ENCODE data around the gene CST9.

The CST9 gene

GRCh38 chr20:23634985-23635767 lies 29.5 kb upstream of the CST9 start:
- Histone ChIP-seq H3K9me3 (ENCODE audit: insufficient read depth, low read length) (no peaks in the 10 kb centered on the region), H3K4me1 (ENCODE audit: low read length) (peaks cover 2% of the 10 kb centered on the region; the same call in 1 of the 2 replicates)
- TF ChIP-seq, protein P1, sequence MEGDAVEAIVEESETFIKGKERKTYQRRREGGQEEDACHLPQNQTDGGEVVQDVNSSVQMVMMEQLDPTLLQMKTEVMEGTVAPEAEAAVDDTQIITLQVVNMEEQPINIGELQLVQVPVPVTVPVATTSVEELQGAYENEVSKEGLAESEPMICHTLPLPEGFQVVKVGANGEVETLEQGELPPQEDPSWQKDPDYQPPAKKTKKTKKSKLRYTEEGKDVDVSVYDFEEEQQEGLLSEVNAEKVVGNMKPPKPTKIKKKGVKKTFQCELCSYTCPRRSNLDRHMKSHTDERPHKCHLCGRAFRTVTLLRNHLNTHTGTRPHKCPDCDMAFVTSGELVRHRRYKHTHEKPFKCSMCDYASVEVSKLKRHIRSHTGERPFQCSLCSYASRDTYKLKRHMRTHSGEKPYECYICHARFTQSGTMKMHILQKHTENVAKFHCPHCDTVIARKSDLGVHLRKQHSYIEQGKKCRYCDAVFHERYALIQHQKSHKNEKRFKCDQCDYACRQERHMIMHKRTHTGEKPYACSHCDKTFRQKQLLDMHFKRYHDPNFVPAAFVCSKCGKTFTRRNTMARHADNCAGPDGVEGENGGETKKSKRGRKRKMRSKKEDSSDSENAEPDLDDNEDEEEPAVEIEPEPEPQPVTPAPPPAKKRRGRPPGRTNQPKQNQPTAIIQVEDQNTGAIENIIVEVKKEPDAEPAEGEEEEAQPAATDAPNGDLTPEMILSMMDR (IDR thresholded peaks at IDR 0.05; ENCODE audit: low read depth, low read length), result no peak
- TF ChIP-seq EZH2phosphoT487 (IDR thresholded peaks at IDR 0.05; ENCODE audit: low read depth), result no peak

DNA sequence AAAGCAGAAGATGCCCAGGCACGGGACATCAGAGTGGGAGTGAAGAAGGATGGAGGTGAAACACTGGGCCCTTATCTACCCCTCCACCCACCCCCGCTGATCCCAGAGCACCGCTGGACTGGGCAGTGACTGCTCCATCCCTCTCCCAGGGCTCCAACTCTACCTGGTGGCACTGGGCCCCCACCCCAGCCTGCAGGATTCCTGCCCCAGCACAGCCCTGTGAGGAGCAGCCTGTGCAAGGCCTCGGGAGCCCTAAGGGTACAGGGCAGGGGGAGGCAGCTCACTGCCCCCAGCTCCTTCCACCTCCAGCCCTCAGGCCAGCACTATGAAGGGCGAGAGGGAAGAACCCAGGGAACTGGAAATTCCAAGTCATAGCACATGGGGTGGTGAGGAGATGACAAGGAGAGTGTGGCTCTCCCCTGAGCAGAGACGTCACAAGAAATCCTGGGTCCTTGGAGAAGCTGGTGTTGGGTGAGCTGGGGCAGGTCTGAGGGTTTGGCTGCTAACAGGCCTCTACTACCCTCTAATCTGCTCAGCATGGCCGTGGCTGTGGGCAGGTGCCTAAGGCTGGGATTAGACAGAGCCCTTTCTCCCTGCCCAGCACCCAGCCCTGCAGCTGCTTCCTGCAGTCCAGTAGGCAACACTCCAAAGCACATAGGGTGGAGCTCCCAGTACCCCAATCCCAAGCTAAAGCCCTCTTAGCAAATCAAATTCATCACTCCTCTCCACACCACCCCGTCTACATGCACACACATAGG lies 28.5 kb upstream of the CST9 start:
- Histone ChIP-seq H3K4me2 (ENCODE audit: low read length) (no peak overlapping the region), H3K9ac (ENCODE audit: low read length) (no peak overlapping the region), H4K20me1 (ENCODE audit: insufficient read depth, low read length) (no peaks in the 10 kb centered on the region), H3K27me3 (ENCODE audit: low read depth, low read length) (no peaks in the 10 kb centered on the region), H3K27ac (ENCODE audit: low read length) (no peak overlapping the region), H3K9me3 (ENCODE audit: insufficient read depth, low read length) (no peaks in the 10 kb centered on the region), H3K4me3 (ENCODE audit: low read length) (no peak overlapping the region), H2AFZ (ENCODE audit: low read depth, low read length) (no peak overlapping the region), H3K79me2 (ENCODE audit: low read length) (no peaks in the 10 kb centered on the region), H3K4me1 (ENCODE audit: low read length) (no peaks in the 10 kb centered on the region), H3K36me3 (replicated peaks; ENCODE audit: low read depth, low read length) (no peaks in the 10 kb centered on the region)
- TF ChIP-seq, protein P1 (IDR thresholded peaks at IDR 0.05; ENCODE audit: low read depth, low read length), result no peak
- TF ChIP-seq EZH2phosphoT487 (IDR thresholded peaks at IDR 0.05; ENCODE audit: low read depth), result no peak

More at GRCh38 chr20:23634985-23635767, 29.5 kb upstream of the CST9 start:
- no peaks in the 10 kb centered on the region; the same call in 1 of the 2 replicates for H3K27me3 ChIP-seq (ENCODE audit: low read depth, low read length)
- H4K20me1 ChIP-seq (ENCODE audit: insufficient read depth, low read length), result no peaks in the 10 kb centered on the region
- H3K27ac ChIP-seq (ENCODE audit: low read length), result no peak overlapping the region
- no peaks in the 10 kb centered on the region for H3K79me2 ChIP-seq (ENCODE audit: low read length)
- no peak overlapping the region for H3K4me3 ChIP-seq (ENCODE audit: low read length)
- H3K9ac ChIP-seq (ENCODE audit: low read length), result no peak overlapping the region
- no peak overlapping the region for H2AFZ ChIP-seq (ENCODE audit: low read depth, low read length)
- H3K36me3 ChIP-seq (replicated peaks; ENCODE audit: low read depth, low read length), result no peaks in the 10 kb centered on the region
- H3K4me2 ChIP-seq (ENCODE audit: low read length), result no peak overlapping the region

- no peak overlapping the region for H2AFZ ChIP-seq (ENCODE audit: low read depth, low read length)
- no peaks in the 10 kb centered on the region for H3K4me1 ChIP-seq (ENCODE audit: low read length)
- no peak overlapping the region for H3K9ac ChIP-seq (ENCODE audit: low read length)
- H3K36me3 ChIP-seq (replicated peaks; ENCODE audit: low read depth, low read length), result no peaks in the 10 kb centered on the region
- no peak overlapping the region for H3K4me2 ChIP-seq (ENCODE audit: low read length)
- H3K4me3 ChIP-seq (ENCODE audit: low read length), result no peak overlapping the region
- H3K27ac ChIP-seq (ENCODE audit: low read length), result no peak overlapping the region
- H4K20me1 ChIP-seq (ENCODE audit: insufficient read depth, low read length), result no peaks in the 10 kb centered on the region
- TF ChIP-seq, protein P1 (IDR thresholded peaks at IDR 0.05; ENCODE audit: low read depth, low read length), result no peak
- TF ChIP-seq EZH2phosphoT487 (IDR thresholded peaks at IDR 0.05; ENCODE audit: low read depth), result no peak
- H3K79me2 ChIP-seq (ENCODE audit: low read length), result no peaks in the 10 kb centered on the region
- no peaks in the 10 kb centered on the region for H3K27me3 ChIP-seq (ENCODE audit: low read depth, low read length)
- H3K9me3 ChIP-seq (ENCODE audit: insufficient read depth, low read length), result no peaks in the 10 kb centered on the region
Observed at GRCh38 chr20:23632711-23633573, 27.2 kb upstream of the CST9 start.
